SK-N-SH treated with all-trans-retinoic acid at 6 μM for 48 hours (cell line): Measurements from ENCODE around the gene SGK1.
"Not testable (repeated sequence)": the region's sequence is repeated elsewhere in the genome, so short reads cannot be mapped to it uniquely, and the experiment has no call there.

Source experiments
- ATAC-seq: fragments of 200-7000 bp; cut with Tn5 transposase; 3 replicates; pipeline ENCODE4 v1.9.1; 2020; ENCODE audit warnings: mild to moderate bottlenecking, moderate library complexity
- ARNTL ChIP-seq: fragments of 450-650 bp; formaldehyde crosslinking; IDR thresholded peaks from 2 replicates; pipeline ENCODE4 v1.5.0; 2020; ENCODE audit warnings: low read depth, mild to moderate bottlenecking, moderate library complexity, borderline replicate concordance
- BACH2 ChIP-seq: fragments of 250-450 bp; sonication (Bioruptor Pico); IDR thresholded peaks from 2 replicates; pipeline ENCODE4 v1.9.0; 2021; ENCODE audit warnings: mild to moderate bottlenecking, borderline replicate concordance
- CSDC2 ChIP-seq: fragments of 250-450 bp; sonication (Bioruptor Pico); IDR thresholded peaks from 2 replicates; pipeline ENCODE4 v1.5.0; 2020; ENCODE audit warnings: mild to moderate bottlenecking, moderate library complexity
- CSRNP3 ChIP-seq: fragments of 250-450 bp; sonication (Bioruptor Pico); IDR thresholded peaks from 2 replicates; pipeline ENCODE4 v1.5.1; 2021; ENCODE audit warnings: mild to moderate bottlenecking, moderate library complexity
- GLIS3 ChIP-seq: fragments of 250-450 bp; sonication (Bioruptor Pico); IDR thresholded peaks from 2 replicates; pipeline ENCODE4 v1.5.0; 2020; ENCODE audit warnings: mild to moderate bottlenecking, moderate library complexity
- ISL1 ChIP-seq: fragments of 250-450 bp; sonication (Bioruptor Pico); IDR thresholded peaks from 2 replicates; pipeline ENCODE4 v2.1.2; 2022; ENCODE audit warnings: mild to moderate bottlenecking, moderate library complexity
- OSR1 ChIP-seq: fragments of 250-450 bp; sonication (Bioruptor Pico); IDR thresholded peaks from 2 replicates; pipeline ENCODE4 v1.8.0; 2022; ENCODE audit warnings: moderate library complexity, mild to moderate bottlenecking, inconsistent platforms
- PPARA ChIP-seq: fragments of 250-450 bp; sonication (Bioruptor Pico); IDR thresholded peaks from 2 replicates; pipeline ENCODE4 v1.5.0; 2020; ENCODE audit warnings: mild to moderate bottlenecking, borderline replicate concordance
- RARB ChIP-seq: fragments of 250-450 bp; sonication (Bioruptor Pico); IDR thresholded peaks from 2 replicates; pipeline ENCODE4 v1.8.0; 2021; ENCODE audit warnings: mild to moderate bottlenecking, moderate library complexity
- SNAI2 ChIP-seq: fragments of 250-450 bp; sonication (Bioruptor Pico); IDR thresholded peaks from 2 replicates; pipeline ENCODE4 v1.5.0; 2020; ENCODE audit warnings: mild to moderate bottlenecking, moderate library complexity
- TCF4 ChIP-seq: fragments of 250-450 bp; sonication (Bioruptor Pico); IDR thresholded peaks from 2 replicates; pipeline ENCODE4 v1.8.0; 2021; ENCODE audit warnings: mild to moderate bottlenecking, moderate library complexity, borderline replicate concordance
- TOX ChIP-seq: fragments of 250-450 bp; sonication (Bioruptor Pico); IDR thresholded peaks from 2 replicates; pipeline ENCODE4 v1.8.0; 2021; ENCODE audit warnings: mild to moderate bottlenecking, moderate library complexity, borderline replicate concordance
- TSHZ2 ChIP-seq: fragments of 250-450 bp; sonication (Bioruptor Pico); IDR thresholded peaks from 2 replicates; pipeline ENCODE4 v1.5.0; 2020; ENCODE audit warnings: mild to moderate bottlenecking, moderate library complexity
- ZC3H10 ChIP-seq: fragments of 250-450 bp; sonication (Bioruptor Pico); IDR thresholded peaks from 2 replicates; pipeline ENCODE4 v1.5.1; 2021; ENCODE audit warnings: mild to moderate bottlenecking, moderate library complexity
- ZFP3 ChIP-seq: fragments of 250-450 bp; sonication (Bioruptor Pico); IDR thresholded peaks from 2 replicates; pipeline ENCODE4 v1.5.0; 2020; ENCODE audit warnings: mild to moderate bottlenecking, moderate library complexity
- ZNF565 ChIP-seq: fragments of 450-650 bp; formaldehyde crosslinking; conservative IDR thresholded peaks from 2 replicates; pipeline ENCODE4 v1.5.0; 2020; ENCODE audit warnings: low read depth, mild to moderate bottlenecking, moderate library complexity
- ZNF70 ChIP-seq: fragments of 450-650 bp; formaldehyde crosslinking; IDR thresholded peaks from 2 replicates; pipeline ENCODE4 v1.5.0; 2020; ENCODE audit warnings: mild to moderate bottlenecking, moderate library complexity
- ZNF8 ChIP-seq: fragments of 450-650 bp; formaldehyde crosslinking; IDR thresholded peaks from 2 replicates; pipeline ENCODE4 v1.5.0; 2020; ENCODE audit warnings: mild to moderate bottlenecking, moderate library complexity
- TF ChIP-seq, protein P1 (sequence below): fragments of 250-450 bp; sonication (Bioruptor Pico); IDR thresholded peaks from 2 replicates; pipeline ENCODE4 v1.5.1; 2020; ENCODE audit warnings: low read depth, mild to moderate bottlenecking, moderate library complexity
- TF ChIP-seq, protein P2 (sequence below): fragments of 250-450 bp; sonication (Bioruptor Pico); IDR thresholded peaks from 2 replicates; pipeline ENCODE4 v1.8.0; 2021; ENCODE audit warnings: low read depth, mild to moderate bottlenecking, moderate library complexity, borderline replicate concordance

SGK1 gene

GRCh38 chr6:134199848-134200606 is 117.9 kb downstream of the SGK1 start:
- no peak for ATAC-seq
- TF ChIP-seq ISL1 (CRISPR knock-in tag) (no peak), ZNF70 (CRISPR knock-in tag) (no peak), SNAI2 (CRISPR knock-in tag) (no peak), CSRNP3 (CRISPR knock-in tag) (no peak)

GRCh38 chr6:134198093-134198492 is 119.8 kb downstream of the SGK1 start:
- TF ChIP-seq CSRNP3 (CRISPR knock-in tag) (no peak), BACH2 (CRISPR knock-in tag) (no peak), TCF4 (no peak), ISL1 (CRISPR knock-in tag) (no peak), ZNF8 (no peak), CSDC2 (no peak), SNAI2 (CRISPR knock-in tag) (no peak), ZNF70 (CRISPR knock-in tag) (no peak), ZNF565 (CRISPR knock-in tag) (no peak), ZC3H10 (CRISPR knock-in tag) (no peak), OSR1 (CRISPR knock-in tag) (no peak), PPARA (CRISPR knock-in tag) (no peak), TSHZ2 (CRISPR knock-in tag) (no peak), TOX (CRISPR knock-in tag) (no peak), ARNTL (CRISPR knock-in tag) (no peak), GLIS3 (no peak), ZFP3 (CRISPR knock-in tag) (no peak), RARB (CRISPR knock-in tag) (no peak)
- TF ChIP-seq, protein P1, sequence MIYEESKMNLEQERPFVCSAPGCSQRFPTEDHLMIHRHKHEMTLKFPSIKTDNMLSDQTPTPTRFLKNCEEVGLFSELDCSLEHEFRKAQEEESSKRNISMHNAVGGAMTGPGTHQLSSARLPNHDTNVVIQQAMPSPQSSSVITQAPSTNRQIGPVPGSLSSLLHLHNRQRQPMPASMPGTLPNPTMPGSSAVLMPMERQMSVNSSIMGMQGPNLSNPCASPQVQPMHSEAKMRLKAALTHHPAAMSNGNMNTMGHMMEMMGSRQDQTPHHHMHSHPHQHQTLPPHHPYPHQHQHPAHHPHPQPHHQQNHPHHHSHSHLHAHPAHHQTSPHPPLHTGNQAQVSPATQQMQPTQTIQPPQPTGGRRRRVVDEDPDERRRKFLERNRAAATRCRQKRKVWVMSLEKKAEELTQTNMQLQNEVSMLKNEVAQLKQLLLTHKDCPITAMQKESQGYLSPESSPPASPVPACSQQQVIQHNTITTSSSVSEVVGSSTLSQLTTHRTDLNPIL, result no peak
- TF ChIP-seq, protein P2, sequence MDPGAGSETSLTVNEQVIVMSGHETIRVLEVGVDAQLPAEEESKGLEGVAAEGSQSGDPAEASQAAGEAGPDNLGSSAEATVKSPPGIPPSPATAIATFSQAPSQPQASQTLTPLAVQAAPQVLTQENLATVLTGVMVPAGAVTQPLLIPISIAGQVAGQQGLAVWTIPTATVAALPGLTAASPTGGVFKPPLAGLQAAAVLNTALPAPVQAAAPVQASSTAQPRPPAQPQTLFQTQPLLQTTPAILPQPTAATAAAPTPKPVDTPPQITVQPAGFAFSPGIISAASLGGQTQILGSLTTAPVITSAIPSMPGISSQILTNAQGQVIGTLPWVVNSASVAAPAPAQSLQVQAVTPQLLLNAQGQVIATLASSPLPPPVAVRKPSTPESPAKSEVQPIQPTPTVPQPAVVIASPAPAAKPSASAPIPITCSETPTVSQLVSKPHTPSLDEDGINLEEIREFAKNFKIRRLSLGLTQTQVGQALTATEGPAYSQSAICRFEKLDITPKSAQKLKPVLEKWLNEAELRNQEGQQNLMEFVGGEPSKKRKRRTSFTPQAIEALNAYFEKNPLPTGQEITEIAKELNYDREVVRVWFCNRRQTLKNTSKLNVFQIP (CRISPR knock-in tag), result no peak
- no peak for ATAC-seq

- ATAC-seq, result not testable (repeated sequence)
These were observed 120.2 kb downstream of the SGK1 start for GRCh38 chr6:134197685-134198084.
